ENCODE data around the gene EXOC4. TPM values are rescaled to one million over a fixed set of nuclear protein-coding genes. Genes with fewer than 3 reads are reported as not detected.

The EXOC4 gene
- polyA plus RNA-seq, 1 experiment: 45.9 TPM

- Histone ChIP-seq H3K4me3 (ENCODE audit: low read depth, low read length) (no peak overlapping the region), H3K36me3 (ENCODE audit: control insufficient read depth, insufficient read depth, low read length) (no peaks in the 10 kb centered on the region), H3K27me3 (ENCODE audit: control insufficient read depth, insufficient read depth, low read length) (no peaks in the 10 kb centered on the region)
- DNase-seq (ENCODE audit: low read depth): no peak
- TF ChIP-seq, protein P1, sequence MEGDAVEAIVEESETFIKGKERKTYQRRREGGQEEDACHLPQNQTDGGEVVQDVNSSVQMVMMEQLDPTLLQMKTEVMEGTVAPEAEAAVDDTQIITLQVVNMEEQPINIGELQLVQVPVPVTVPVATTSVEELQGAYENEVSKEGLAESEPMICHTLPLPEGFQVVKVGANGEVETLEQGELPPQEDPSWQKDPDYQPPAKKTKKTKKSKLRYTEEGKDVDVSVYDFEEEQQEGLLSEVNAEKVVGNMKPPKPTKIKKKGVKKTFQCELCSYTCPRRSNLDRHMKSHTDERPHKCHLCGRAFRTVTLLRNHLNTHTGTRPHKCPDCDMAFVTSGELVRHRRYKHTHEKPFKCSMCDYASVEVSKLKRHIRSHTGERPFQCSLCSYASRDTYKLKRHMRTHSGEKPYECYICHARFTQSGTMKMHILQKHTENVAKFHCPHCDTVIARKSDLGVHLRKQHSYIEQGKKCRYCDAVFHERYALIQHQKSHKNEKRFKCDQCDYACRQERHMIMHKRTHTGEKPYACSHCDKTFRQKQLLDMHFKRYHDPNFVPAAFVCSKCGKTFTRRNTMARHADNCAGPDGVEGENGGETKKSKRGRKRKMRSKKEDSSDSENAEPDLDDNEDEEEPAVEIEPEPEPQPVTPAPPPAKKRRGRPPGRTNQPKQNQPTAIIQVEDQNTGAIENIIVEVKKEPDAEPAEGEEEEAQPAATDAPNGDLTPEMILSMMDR (IDR thresholded peaks at IDR 0.05; ENCODE audit: insufficient read depth, low read depth, low read length): no peak
- POLR2A ChIA-PET: no interaction called here
- CTCF ChIA-PET: no interaction called here
These were observed 332.2 kb downstream of the EXOC4 start for GRCh38 chr7:133584956-133585668.

GRCh38 chr7:133586253-133586652, 333.4 kb downstream of the EXOC4 start:
- no peak overlapping the region for H3K4me3 ChIP-seq (ENCODE audit: low read depth, low read length)
- CTCF ChIA-PET: no interaction called here
- DNase-seq (ENCODE audit: low read depth): no peak
- no peaks in the 10 kb centered on the region for H3K27me3 ChIP-seq (ENCODE audit: control insufficient read depth, insufficient read depth, low read length)
- TF ChIP-seq, protein P1 (IDR thresholded peaks at IDR 0.05; ENCODE audit: insufficient read depth, low read depth, low read length): no peak
- H3K36me3 ChIP-seq (ENCODE audit: control insufficient read depth, insufficient read depth, low read length): peaks cover 2% of the 10 kb centered on the region; the same call in 1 of the 2 replicates
- POLR2A ChIA-PET: no interaction called here

DNA sequence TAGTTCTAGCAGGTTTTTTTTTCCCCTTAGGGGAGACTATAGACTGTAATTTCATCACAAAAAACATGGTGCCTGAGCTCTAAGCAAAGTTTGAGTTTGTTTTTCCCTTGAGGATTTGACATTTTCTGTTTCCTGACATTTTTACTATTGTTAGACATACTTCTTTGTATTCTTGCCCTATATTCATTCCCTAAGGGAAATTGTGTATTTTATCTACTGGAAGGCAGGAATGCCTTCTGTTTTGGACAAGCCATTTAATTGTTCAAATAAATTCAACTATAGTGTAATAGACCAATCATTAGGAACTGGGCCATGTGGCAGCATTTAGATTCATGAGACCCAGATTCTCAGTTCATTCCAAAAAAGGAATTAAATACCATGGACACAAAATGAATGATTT, 335.0 kb downstream of the EXOC4 start:
- TF ChIP-seq, protein P1 (IDR thresholded peaks at IDR 0.05; ENCODE audit: insufficient read depth, low read depth, low read length): no peak
- CTCF ChIA-PET: no interaction called here
- Histone ChIP-seq H3K4me3 (ENCODE audit: low read depth, low read length) (no peak overlapping the region), H3K36me3 (ENCODE audit: control insufficient read depth, insufficient read depth, low read length) (peaks cover 2% of the 10 kb centered on the region; the same call in 1 of the 2 replicates), H3K27me3 (ENCODE audit: control insufficient read depth, insufficient read depth, low read length) (no peaks in the 10 kb centered on the region)
- POLR2A ChIA-PET: no interaction called here
- DNase-seq (ENCODE audit: low read depth): no peak

DNA sequence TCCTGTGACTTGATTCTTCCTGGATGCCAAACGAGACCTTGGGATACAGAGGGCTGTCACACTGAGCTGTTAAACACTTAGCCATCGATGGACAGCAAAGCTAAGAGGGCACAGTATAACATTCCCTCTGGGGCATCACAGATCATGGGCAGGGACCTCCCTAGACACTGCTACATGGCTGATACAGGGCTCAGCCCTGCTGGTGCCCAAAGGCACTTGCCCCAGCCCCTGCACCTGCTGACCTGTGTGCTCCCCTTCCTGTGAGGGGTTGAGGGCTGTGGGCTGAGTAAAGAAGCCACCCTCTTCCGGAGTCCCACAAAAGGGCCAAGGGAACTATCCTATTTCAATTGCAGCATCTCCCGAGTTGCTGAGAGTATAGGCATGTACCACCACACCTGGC, 337.9 kb downstream of the EXOC4 start:
- Histone ChIP-seq H3K36me3 (ENCODE audit: control insufficient read depth, insufficient read depth, low read length) (peaks cover 2% of the 10 kb centered on the region; the same call in 1 of the 2 replicates), H3K4me3 (ENCODE audit: low read depth, low read length) (no peak overlapping the region), H3K27me3 (ENCODE audit: control insufficient read depth, insufficient read depth, low read length) (no peaks in the 10 kb centered on the region)
- ChIA-PET POLR2A (no interaction called here), CTCF (no interaction called here)
- TF ChIP-seq, protein P1 (IDR thresholded peaks at IDR 0.05; ENCODE audit: insufficient read depth, low read depth, low read length): no peak
- DNase-seq (ENCODE audit: low read depth): no peak

GRCh38 chr7:133591704-133592340, 338.9 kb downstream of the EXOC4 start:
- Histone ChIP-seq H3K4me3 (ENCODE audit: low read depth, low read length) (no peak overlapping the region), H3K27me3 (ENCODE audit: control insufficient read depth, insufficient read depth, low read length) (no peaks in the 10 kb centered on the region), H3K36me3 (ENCODE audit: control insufficient read depth, insufficient read depth, low read length) (peaks cover 2% of the 10 kb centered on the region; the same call in 1 of the 2 replicates)
- POLR2A ChIA-PET: no interaction called here
- TF ChIP-seq, protein P1 (IDR thresholded peaks at IDR 0.05; ENCODE audit: insufficient read depth, low read depth, low read length): no peak
- CTCF ChIA-PET: no interaction called here
- DNase-seq (ENCODE audit: low read depth): no peak
